Mesendoderm (in vitro differentiated cells): Measurements from ENCODE around the gene IQCH.
A peak's percentile ranks its signal among the peaks of the same experiment; 100 is the strongest.
"Not testable (repeated sequence)": the region's sequence is repeated elsewhere in the genome, so short reads cannot be mapped to it uniquely, and the experiment has no call there.

Source experiments
- DNase-seq: peaks from one replicate; pipeline ENCODE4 v3.0.0; 2013
- H2AK5ac ChIP-seq: 2 replicates; pipeline ENCODE4 v1.6.1; 2013; ENCODE audit warnings: low read length, inconsistent platforms
- H2BK120ac ChIP-seq: 2 replicates; pipeline ENCODE4 v1.6.1; 2013; ENCODE audit warnings: low read depth, mild to moderate bottlenecking, low read length, moderate library complexity, mixed read lengths
- H2BK15ac ChIP-seq: replicated peaks from 2 replicates; pipeline ENCODE4 v1.6.1; 2013; ENCODE audit warnings: low read depth, mild to moderate bottlenecking, moderate library complexity
- H2BK5ac ChIP-seq: 2 replicates; pipeline ENCODE4 v1.6.1; 2013; ENCODE audit warnings: low read length, inconsistent platforms
- H3K18ac ChIP-seq: 2 replicates; pipeline ENCODE4 v1.6.1; 2013; ENCODE audit warnings: mild to moderate bottlenecking, low read length, mixed read lengths
- H3K23ac ChIP-seq: one replicate; pipeline ENCODE4 v1.6.1; 2013; ENCODE audit warnings: low read length
- H3K27ac ChIP-seq: 2 replicates; pipeline ENCODE4 v1.5.1; 2013; ENCODE audit warnings: low read depth, mild to moderate bottlenecking, inconsistent platforms, low read length, moderate library complexity
- H3K27me3 ChIP-seq: 2 replicates; pipeline ENCODE4 v1.6.1; 2013; ENCODE audit warnings: low read length, control low read depth, mild to moderate bottlenecking, inconsistent platforms; ENCODE audit not compliant: insufficient read depth, poor library complexity
- H3K36me3 ChIP-seq: 2 replicates; pipeline ENCODE4 v1.6.1; 2013; ENCODE audit warnings: low read length, inconsistent platforms; ENCODE audit not compliant: control insufficient read depth, insufficient read depth
- H3K4ac ChIP-seq: one replicate; pipeline ENCODE4 v1.6.1; 2013; ENCODE audit warnings: low read depth, mild to moderate bottlenecking, low read length, moderate library complexity
- H3K4me1 ChIP-seq: 2 replicates; pipeline ENCODE4 v1.6.1; 2013; ENCODE audit warnings: low read depth, low read length, inconsistent platforms; ENCODE audit not compliant: control insufficient read depth
- H3K4me2 ChIP-seq: 2 replicates; pipeline ENCODE4 v1.6.1; 2013; ENCODE audit warnings: low read length
- H3K4me3 ChIP-seq: 2 replicates; pipeline ENCODE4 v1.5.1; 2013; ENCODE audit warnings: mild to moderate bottlenecking, low read length
- H3K56ac ChIP-seq: one replicate; pipeline ENCODE4 v1.6.1; 2013; ENCODE audit warnings: low read length
- H3K79me1 ChIP-seq: 2 replicates; pipeline ENCODE4 v1.6.1; 2013; ENCODE audit warnings: low read length, inconsistent platforms
- H3K79me2 ChIP-seq: 2 replicates; pipeline ENCODE4 v1.6.1; 2013; ENCODE audit warnings: mild to moderate bottlenecking, low read length; ENCODE audit not compliant: control insufficient read depth, insufficient read depth
- H3K9ac ChIP-seq: 2 replicates; pipeline ENCODE4 v1.6.1; 2013; ENCODE audit warnings: low read length, inconsistent platforms
- H4K5ac ChIP-seq: one replicate; pipeline ENCODE4 v1.6.1; 2013; ENCODE audit warnings: low read length
- H4K8ac ChIP-seq: one replicate; pipeline ENCODE4 v1.6.1; 2013; ENCODE audit warnings: low read depth, mild to moderate bottlenecking, control low read depth, low read length, moderate library complexity
- WGBS: extraction: QIAGEN DNeasy Blood & Tissue Kit; methylation state at CpG from one replicate; pipeline ENCODE4 v1.1.7; 2013; ENCODE audit warnings: low lambda C conversion rate, missing lambda C conversion rate; ENCODE audit not compliant: insufficient coverage; ENCODE audit errors: extremely low coverage; 5-methylcytosine and 5-hydroxymethylcytosine counted together

The IQCH gene

GRCh38 chr15:67422296-67422695 is 167.7 kb downstream of the IQCH start:
- Histone ChIP-seq H3K18ac (no peak overlapping the region), H3K23ac (no peak overlapping the region), H3K9ac (no peak overlapping the region), H3K4me2 (no peak overlapping the region), H3K36me3 (no peaks in the 10 kb centered on the region), H2BK120ac (no peak overlapping the region), H3K79me2 (no peaks in the 10 kb centered on the region), H2AK5ac (no peak overlapping the region), H2BK5ac (no peak overlapping the region), H4K8ac (no peak overlapping the region), H3K27me3 (peaks cover 1% of the 10 kb centered on the region), H3K4me1 (peaks cover 2% of the 10 kb centered on the region), H3K56ac (no peak overlapping the region), H4K5ac (no peak overlapping the region), H3K4me3 (no peak overlapping the region), H3K79me1 (no peaks in the 10 kb centered on the region), H2BK15ac (no peak overlapping the region), H3K4ac (no peak overlapping the region), H3K27ac (no peak overlapping the region)
- WGBS = no CpG with 5 or more reads among the region's 1 CpG
- no peak for DNase-seq

- H4K5ac ChIP-seq = no peak overlapping the region
- H3K79me2 ChIP-seq = no peaks in the 10 kb centered on the region
- no peak overlapping the region for H3K4me3 ChIP-seq
- H3K23ac ChIP-seq = no peak overlapping the region
- no peak overlapping the region for H2AK5ac ChIP-seq
- no peak overlapping the region for H3K4ac ChIP-seq
- no peak overlapping the region for H2BK15ac ChIP-seq
- H3K27ac ChIP-seq = no peak overlapping the region
- H3K79me1 ChIP-seq = no peaks in the 10 kb centered on the region
- H2BK120ac ChIP-seq = no peak overlapping the region
- H4K8ac ChIP-seq = no peak overlapping the region
- no peaks in the 10 kb centered on the region for H3K36me3 ChIP-seq
- H3K4me2 ChIP-seq = no peak overlapping the region
- H3K9ac ChIP-seq = no peak overlapping the region
- H3K27me3 ChIP-seq = no peaks in the 10 kb centered on the region
- peaks cover 3% of the 10 kb centered on the region for H3K4me1 ChIP-seq
- WGBS = no CpG with 5 or more reads among the region's 3 CpGs
- DNase-seq = peak; percentile 65
- no peak overlapping the region for H2BK5ac ChIP-seq
- H3K18ac ChIP-seq = no peak overlapping the region
- H3K56ac ChIP-seq = no peak overlapping the region
Observed at GRCh38 chr15:67433495-67434099, 179.0 kb downstream of the IQCH start.

GRCh38 chr15:67436351-67437250 is 182.0 kb downstream of the IQCH start:
- not testable (repeated sequence) for H3K79me1 ChIP-seq, H3K27ac ChIP-seq, H4K8ac ChIP-seq, H2AK5ac ChIP-seq, H2BK5ac ChIP-seq, H2BK120ac ChIP-seq, H3K4me1 ChIP-seq, H2BK15ac ChIP-seq, H3K79me2 ChIP-seq, H3K23ac ChIP-seq, H3K4me2 ChIP-seq, H3K9ac ChIP-seq, H4K5ac ChIP-seq, H3K4me3 ChIP-seq, H3K27me3 ChIP-seq, H3K4ac ChIP-seq, H3K36me3 ChIP-seq
- Histone ChIP-seq H3K56ac (peak overlapping the region; percentile 15), H3K18ac (peak overlapping the region; percentile 61)
- WGBS = no CpG with 5 or more reads among the region's 13 CpGs
- peak; percentile 76 for DNase-seq

GRCh38 chr15:67444100-67444499 is 189.5 kb downstream of the IQCH start:
- H2BK5ac ChIP-seq = no peak overlapping the region
- no peak for DNase-seq
- no peak overlapping the region for H3K4ac ChIP-seq
- H4K8ac ChIP-seq = no peak overlapping the region
- H3K4me2 ChIP-seq = no peak overlapping the region
- no peak overlapping the region for H3K23ac ChIP-seq
- WGBS = no CpG with 5 or more reads among the region's 2 CpGs
- no peaks in the 10 kb centered on the region for H3K36me3 ChIP-seq
- no peak overlapping the region for H4K5ac ChIP-seq
- no peak overlapping the region for H3K56ac ChIP-seq
- H3K4me1 ChIP-seq = no peaks in the 10 kb centered on the region
- no peak overlapping the region for H3K4me3 ChIP-seq
- H3K18ac ChIP-seq = no peak overlapping the region
- H3K27me3 ChIP-seq = no peaks in the 10 kb centered on the region
- no peak overlapping the region for H2BK15ac ChIP-seq
- H3K9ac ChIP-seq = no peak overlapping the region
- no peak overlapping the region for H3K27ac ChIP-seq
- no peaks in the 10 kb centered on the region for H3K79me1 ChIP-seq
- no peak overlapping the region for H2BK120ac ChIP-seq
- H2AK5ac ChIP-seq = no peak overlapping the region
- H3K79me2 ChIP-seq = no peaks in the 10 kb centered on the region

GRCh38 chr15:67446449-67446848 is 191.9 kb downstream of the IQCH start:
- Histone ChIP-seq H2AK5ac (no peak overlapping the region), H2BK5ac (no peak overlapping the region), H3K79me2 (no peaks in the 10 kb centered on the region), H3K79me1 (no peaks in the 10 kb centered on the region), H4K8ac (no peak overlapping the region), H3K27me3 (no peaks in the 10 kb centered on the region), H3K4ac (no peak overlapping the region), H2BK120ac (no peak overlapping the region), H4K5ac (no peak overlapping the region), H3K4me2 (no peak overlapping the region), H3K56ac (no peak overlapping the region), H3K4me1 (no peaks in the 10 kb centered on the region), H3K9ac (no peak overlapping the region), H3K27ac (no peak overlapping the region), H3K18ac (no peak overlapping the region), H2BK15ac (no peak overlapping the region), H3K4me3 (no peak overlapping the region), H3K36me3 (no peaks in the 10 kb centered on the region), H3K23ac (no peak overlapping the region)
- DNase-seq = no peak
- WGBS = no CpG with 5 or more reads among the region's 2 CpGs
